DOHH2 (cell line): ENCODE results near the gene ZNF546.

Source experiments
- EZH2phosphoT487 ChIP-seq: fragments of 200-600 bp; sonication (generic); IDR thresholded peaks from 2 replicates; pipeline ENCODE4 v1.6.1; 2017; ENCODE audit warnings: borderline replicate concordance, mild to moderate bottlenecking, antibody characterized with exemption, low read length, moderate library complexity, mixed read lengths
- TF ChIP-seq, protein P1 (sequence below): fragments of 200-600 bp; sonication (generic); IDR thresholded peaks from one replicate; pipeline ENCODE4 v1.5.1; 2014; ENCODE audit warnings: antibody characterized with exemption, mild to moderate bottlenecking, low read depth, low read length; ENCODE audit not compliant: poor library complexity, severe bottlenecking

DNA sequence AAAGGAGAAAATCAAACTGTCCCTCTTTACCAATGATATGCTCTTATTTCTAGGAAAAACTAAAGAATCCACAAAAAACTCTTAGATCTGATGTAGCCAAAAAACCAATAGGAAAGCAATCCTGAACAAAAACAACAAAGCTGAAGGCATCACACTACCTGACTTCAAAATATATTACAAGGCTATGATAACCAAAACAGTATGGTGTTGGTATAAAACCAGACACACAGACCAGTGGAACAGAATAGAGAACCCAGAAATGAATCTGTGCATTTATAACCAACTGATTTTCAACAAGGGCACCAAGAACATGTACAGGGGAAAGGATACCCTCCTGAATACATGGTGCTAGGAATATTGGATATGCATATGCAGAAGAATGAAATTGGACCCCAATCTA is 9.7 kb upstream of the ZNF546 start:
- TF ChIP-seq, protein P1, sequence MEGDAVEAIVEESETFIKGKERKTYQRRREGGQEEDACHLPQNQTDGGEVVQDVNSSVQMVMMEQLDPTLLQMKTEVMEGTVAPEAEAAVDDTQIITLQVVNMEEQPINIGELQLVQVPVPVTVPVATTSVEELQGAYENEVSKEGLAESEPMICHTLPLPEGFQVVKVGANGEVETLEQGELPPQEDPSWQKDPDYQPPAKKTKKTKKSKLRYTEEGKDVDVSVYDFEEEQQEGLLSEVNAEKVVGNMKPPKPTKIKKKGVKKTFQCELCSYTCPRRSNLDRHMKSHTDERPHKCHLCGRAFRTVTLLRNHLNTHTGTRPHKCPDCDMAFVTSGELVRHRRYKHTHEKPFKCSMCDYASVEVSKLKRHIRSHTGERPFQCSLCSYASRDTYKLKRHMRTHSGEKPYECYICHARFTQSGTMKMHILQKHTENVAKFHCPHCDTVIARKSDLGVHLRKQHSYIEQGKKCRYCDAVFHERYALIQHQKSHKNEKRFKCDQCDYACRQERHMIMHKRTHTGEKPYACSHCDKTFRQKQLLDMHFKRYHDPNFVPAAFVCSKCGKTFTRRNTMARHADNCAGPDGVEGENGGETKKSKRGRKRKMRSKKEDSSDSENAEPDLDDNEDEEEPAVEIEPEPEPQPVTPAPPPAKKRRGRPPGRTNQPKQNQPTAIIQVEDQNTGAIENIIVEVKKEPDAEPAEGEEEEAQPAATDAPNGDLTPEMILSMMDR, result no peak
- no peak for TF ChIP-seq EZH2phosphoT487
